Activated CD4-positive, CD25-positive, alpha-beta regulatory T cell (primary cell): Measurements from ENCODE around the gene REXO1.
"Not testable (repeated sequence)": the region's sequence is repeated elsewhere in the genome, so short reads cannot be mapped to it uniquely, and the experiment has no call there.

Source experiments
- DNase-seq, 4 experiments: peaks; one replicate each; lab custom pipeline; 2025; lab: John Stamatoyannopoulos, UW

The REXO1 gene

GRCh38 chr19:1848399-1849131, at the start of gene REXO1:
REXO1 (minus strand) TSS chr19:1848483; CDS start chr19:1848358, 125 bp downstream.
- peak; percentile 94 to 98 (median 97) for DNase-seq

- no peak for DNase-seq
Measured at GRCh38 chr19:1896508-1896907, 48.2 kb upstream of the REXO1 start.

- DNase-seq: no peak
Measured at GRCh38 chr19:1893791-1894190, 45.5 kb upstream of the REXO1 start.

GRCh38 chr19:1889907-1890306, 41.6 kb upstream of the REXO1 start:
- DNase-seq: no peak

- no peak for DNase-seq
Measured at GRCh38 chr19:1888385-1888784, 40.1 kb upstream of the REXO1 start.

- not testable (repeated sequence) for DNase-seq
Measured at GRCh38 chr19:1886360-1886759, 38.1 kb upstream of the REXO1 start.

GRCh38 chr19:1885398-1886119, 37.3 kb upstream of the REXO1 start, which contains the start of gene ABHD17A:
ABHD17A (minus strand) TSS chr19:1885496; CDS start chr19:1881566, 3,930 bp downstream.
- DNase-seq: peak; percentile 92 to 96 (median 93)

GRCh38 chr19:1884719-1885334, 36.5 kb upstream of the REXO1 start:
- no peak for DNase-seq

- no peak for DNase-seq
Measured at GRCh38 chr19:1884291-1884718, 36.0 kb upstream of the REXO1 start.

- no peak for DNase-seq
Measured at GRCh38 chr19:1883784-1884183, 35.5 kb upstream of the REXO1 start.

GRCh38 chr19:1882786-1883692, 34.8 kb upstream of the REXO1 start:
- DNase-seq: no peak

- DNase-seq: peak in 3 of 4 experiments; percentile 25 to 46 (median 41)
Measured at GRCh38 chr19:1882089-1882785, 34.0 kb upstream of the REXO1 start.

GRCh38 chr19:1881393-1882088, 33.3 kb upstream of the REXO1 start:
- not testable (repeated sequence) for DNase-seq

- no peak for DNase-seq
Measured at GRCh38 chr19:1880611-1881392, 32.5 kb upstream of the REXO1 start.

- DNase-seq: not testable (repeated sequence)
Measured at GRCh38 chr19:1879982-1880381, 31.7 kb upstream of the REXO1 start.

GRCh38 chr19:1878583-1878982, 30.3 kb upstream of the REXO1 start:
- not testable (repeated sequence) for DNase-seq

GRCh38 chr19:1877280-1877660, 29.0 kb upstream of the REXO1 start:
- not testable (repeated sequence) for DNase-seq

GRCh38 chr19:1876496-1877279, 28.4 kb upstream of the REXO1 start:
- not testable (repeated sequence) for DNase-seq
